Head of caudate nucleus (tissue), 42 donors: ENCODE measurements around the gene GLIPR2.

Experiments
- DNase-seq, 42 donors: peaks; one replicate each; pipeline versions ENCODE4 v3.0.0 to v3.0.0-alpha.2; 2020 to 2021; ENCODE audit warnings: mixed read lengths in 7 of 42
- intact Hi-C: fragments of 100-400 bp; cut with DNase I; formaldehyde crosslinking; loops from one replicate; pipeline ENCODE4 v1.15.0; 2022

The GLIPR2 gene

GRCh38 chr9:36210722-36211121 is 74.2 kb downstream of the GLIPR2 start:
- intact Hi-C loops, result no loop called here
- DNase-seq, result no peak

- peak in 3 of 42 donors; percentile 22 to 55 (median 39) for DNase-seq
- intact Hi-C loops, result no loop called here
These were observed 75.0 kb downstream of the GLIPR2 start for GRCh38 chr9:36211510-36211909.

GRCh38 chr9:36213387-36213786 is 76.9 kb downstream of the GLIPR2 start:
- intact Hi-C loops, result no loop called here
- no peak for DNase-seq
